ENCODE data around the gene SPCS1.

DNA sequence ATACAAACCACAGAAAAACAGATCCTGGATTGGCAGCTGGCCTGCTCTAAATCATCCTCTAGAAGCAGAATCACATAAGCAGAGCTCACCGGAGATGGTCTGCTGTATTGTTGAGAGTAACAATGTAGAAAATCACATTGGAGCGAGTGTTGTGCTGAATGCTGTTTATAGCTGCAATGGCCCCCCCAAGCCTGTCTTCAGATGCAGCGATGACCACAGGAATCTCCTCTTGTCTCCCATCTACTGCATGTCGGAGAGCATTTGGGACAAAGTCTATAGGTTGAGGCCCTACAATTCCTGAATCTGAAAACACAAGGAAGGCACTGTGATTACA is 8.3 kb upstream of the SPCS1 start:
- no peak for TF ChIP-seq EZH2 (IDR thresholded peaks at IDR 0.05; ENCODE audit: low read length, unreplicated experiment)
- TF ChIP-seq, protein P1, sequence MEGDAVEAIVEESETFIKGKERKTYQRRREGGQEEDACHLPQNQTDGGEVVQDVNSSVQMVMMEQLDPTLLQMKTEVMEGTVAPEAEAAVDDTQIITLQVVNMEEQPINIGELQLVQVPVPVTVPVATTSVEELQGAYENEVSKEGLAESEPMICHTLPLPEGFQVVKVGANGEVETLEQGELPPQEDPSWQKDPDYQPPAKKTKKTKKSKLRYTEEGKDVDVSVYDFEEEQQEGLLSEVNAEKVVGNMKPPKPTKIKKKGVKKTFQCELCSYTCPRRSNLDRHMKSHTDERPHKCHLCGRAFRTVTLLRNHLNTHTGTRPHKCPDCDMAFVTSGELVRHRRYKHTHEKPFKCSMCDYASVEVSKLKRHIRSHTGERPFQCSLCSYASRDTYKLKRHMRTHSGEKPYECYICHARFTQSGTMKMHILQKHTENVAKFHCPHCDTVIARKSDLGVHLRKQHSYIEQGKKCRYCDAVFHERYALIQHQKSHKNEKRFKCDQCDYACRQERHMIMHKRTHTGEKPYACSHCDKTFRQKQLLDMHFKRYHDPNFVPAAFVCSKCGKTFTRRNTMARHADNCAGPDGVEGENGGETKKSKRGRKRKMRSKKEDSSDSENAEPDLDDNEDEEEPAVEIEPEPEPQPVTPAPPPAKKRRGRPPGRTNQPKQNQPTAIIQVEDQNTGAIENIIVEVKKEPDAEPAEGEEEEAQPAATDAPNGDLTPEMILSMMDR (conservative IDR thresholded peaks at IDR 0.05; ENCODE audit: low read depth, low read length): no peak
- TF ChIP-seq EZH2phosphoT487 (IDR thresholded peaks at IDR 0.05; ENCODE audit: borderline replicate concordance, low read length): no peak
